Ovary (tissue), 9 donors: ENCODE measurements around the gene PRDM12. TPM values are rescaled to one million over a fixed set of nuclear protein-coding genes. Genes with fewer than 3 reads are reported as not detected.

ENCODE experiments used
- DNase-seq, 5 donors: peaks; one replicate each; pipeline ENCODE4 v3.0.0-alpha.2; 2019 to 2020
- H3K27ac ChIP-seq, 2 donors: fragments of 200-600 bp; one replicate each; pipeline versions ENCODE4 v1.5.1 to v1.8.0; 2019 to 2022
- H3K27me3 ChIP-seq: fragments of 200-600 bp; one replicate; pipeline ENCODE4 v1.8.0; 2022
- H3K36me3 ChIP-seq: fragments of 200-600 bp; sonication (generic); one replicate; pipeline ENCODE4 v1.5.1; 2019
- H3K4me1 ChIP-seq: one replicate; pipeline ENCODE4 v1.8.1; 2013; ENCODE audit warnings: mild to moderate bottlenecking, moderate library complexity; ENCODE audit not compliant: insufficient read depth
- H3K4me3 ChIP-seq: fragments of 200-600 bp; sonication (generic); one replicate; pipeline ENCODE4 v1.5.1; 2017
- H3K9me3 ChIP-seq, 2 donors: fragments of 200-600 bp in 1 of 2; sonication (generic) in 1 of 2; one replicate each; pipeline versions ENCODE4 v1.5.1 to v1.8.1; 2013 to 2019; ENCODE audit warnings: mild to moderate bottlenecking in 1 of 2, moderate library complexity in 1 of 2
- EP300 ChIP-seq: sonication (generic); formaldehyde crosslinking; IDR thresholded peaks from one replicate; pipeline ENCODE4 v1.6.1; 2017; ENCODE audit warnings: antibody characterized with exemption
- POLR2A ChIP-seq: fragments of 450-650 bp; IDR thresholded peaks from one replicate; pipeline ENCODE4 v1.6.1; 2017; ENCODE audit warnings: antibody characterized with exemption, mild to moderate bottlenecking, moderate library complexity
- WGBS, 3 donors: extraction: QIAGEN DNeasy Blood & Tissue Kit in 1 of 3; methylation state at CpG; one replicate each; pipeline versions ENCODE4 v1.1.5 to v1.1.7; 2013 to 2017; 5-methylcytosine and 5-hydroxymethylcytosine counted together
- intact Hi-C, 4 donors: fragments of 100-400 bp; cut with DNase I; formaldehyde crosslinking; loops; one replicate each; pipeline versions ENCODE4 v1.11.0 to v1.15.1; 2022 to 2023
- polyA plus RNA-seq, 2 donors: library from polyadenylated mRNA; stranded (reverse); fragments of 200-250 nt in 1 of 2; fragments of 350-450 nt in 1 of 2; fragmentation: Illumina TruSeq in 1 of 2; extraction: RNeasy Lipid Tissue Mini Kit (QIAGEN cat#74804) in 1 of 2; gene quantifications; one replicate each; pipeline ENCODE4 v1.2.3, GENCODE V29; 2013 to 2014
- total RNA-seq, 7 donors: library from RNA; depleted of rRNA in 2 of 7; stranded (reverse); fragments of >200 nt in 2 of 7; fragmentation: NEBNext Ultra II Directional in 3 of 7; extraction: Animal tissue kit (Norgen Biotek cat#: 25700) in 3 of 7; gene quantifications; one replicate each; pipeline versions ENCODE4 v1.1.0 to v1.2.4, GENCODE V29; 2016 to 2023
- TF ChIP-seq, protein P1 (sequence below), 3 donors: fragments of 450-650 bp in 2 of 3; fragments of 200-600 bp in 1 of 3; IDR thresholded peaks; one replicate each; pipeline versions ENCODE4 v1.5.1 to v1.8.0; 2016 to 2022; ENCODE audit warnings: antibody characterized with exemption in 3 of 3, mild to moderate bottlenecking in 1 of 3
- donor health status: DM: no; HTN: no; CAD: no; lungs with moderate emphysema.
- donor health status: DM: no; HTN: no; CAD: no.
- donor health status: Bipolar disorder and iron deficiency.
- donor health status: DM: yes; HTN: yes; CAD: no.
- donor health status: DM: no; HTN: no; CAD: no.
- donor health status: DM: yes; HTN: yes; CAD: no.

Gene PRDM12
- total and polyA plus RNA-seq, 9 donors, result not detected

DNA sequence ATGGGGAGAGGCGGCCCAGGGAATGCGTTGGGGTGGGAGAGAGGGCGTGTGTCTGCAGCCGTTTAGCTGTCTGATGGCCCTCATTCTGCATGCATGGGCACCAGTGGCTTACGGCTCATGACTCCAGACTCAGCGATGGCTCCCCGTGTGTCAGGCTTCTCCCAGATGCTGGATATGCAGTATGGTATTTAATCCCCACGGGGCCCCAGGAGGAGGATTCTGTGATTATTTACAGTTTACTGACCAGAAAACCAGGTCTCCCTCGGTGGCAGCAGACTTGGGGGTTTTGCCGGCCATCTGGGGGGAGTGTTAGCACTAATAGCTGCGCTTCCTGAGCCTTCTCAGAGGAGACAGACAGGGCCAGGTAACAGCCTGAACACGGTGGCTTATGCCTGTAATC lies 4.3 kb downstream of the PRDM12 start:
- intact Hi-C loops, result no loop called here
- 60 to 64% (median 62%) methylated on average over 12 of the region's 12 CpGs for WGBS, 3 donors
- DNase-seq, result no peak
- Histone ChIP-seq H3K4me3 (no peak overlapping the region), H3K9me3 (no peaks in the 10 kb centered on the region), H3K27me3 (peaks cover 5% of the 10 kb centered on the region), H3K4me1 (peaks cover 4% of the 10 kb centered on the region), H3K27ac (no peak overlapping the region), H3K36me3 (no peaks in the 10 kb centered on the region)
- TF ChIP-seq EP300, result no peak
- no peak for TF ChIP-seq POLR2A
- TF ChIP-seq, protein P1, sequence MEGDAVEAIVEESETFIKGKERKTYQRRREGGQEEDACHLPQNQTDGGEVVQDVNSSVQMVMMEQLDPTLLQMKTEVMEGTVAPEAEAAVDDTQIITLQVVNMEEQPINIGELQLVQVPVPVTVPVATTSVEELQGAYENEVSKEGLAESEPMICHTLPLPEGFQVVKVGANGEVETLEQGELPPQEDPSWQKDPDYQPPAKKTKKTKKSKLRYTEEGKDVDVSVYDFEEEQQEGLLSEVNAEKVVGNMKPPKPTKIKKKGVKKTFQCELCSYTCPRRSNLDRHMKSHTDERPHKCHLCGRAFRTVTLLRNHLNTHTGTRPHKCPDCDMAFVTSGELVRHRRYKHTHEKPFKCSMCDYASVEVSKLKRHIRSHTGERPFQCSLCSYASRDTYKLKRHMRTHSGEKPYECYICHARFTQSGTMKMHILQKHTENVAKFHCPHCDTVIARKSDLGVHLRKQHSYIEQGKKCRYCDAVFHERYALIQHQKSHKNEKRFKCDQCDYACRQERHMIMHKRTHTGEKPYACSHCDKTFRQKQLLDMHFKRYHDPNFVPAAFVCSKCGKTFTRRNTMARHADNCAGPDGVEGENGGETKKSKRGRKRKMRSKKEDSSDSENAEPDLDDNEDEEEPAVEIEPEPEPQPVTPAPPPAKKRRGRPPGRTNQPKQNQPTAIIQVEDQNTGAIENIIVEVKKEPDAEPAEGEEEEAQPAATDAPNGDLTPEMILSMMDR (IDR thresholded peaks at IDR 0.05), result no peak

DNA sequence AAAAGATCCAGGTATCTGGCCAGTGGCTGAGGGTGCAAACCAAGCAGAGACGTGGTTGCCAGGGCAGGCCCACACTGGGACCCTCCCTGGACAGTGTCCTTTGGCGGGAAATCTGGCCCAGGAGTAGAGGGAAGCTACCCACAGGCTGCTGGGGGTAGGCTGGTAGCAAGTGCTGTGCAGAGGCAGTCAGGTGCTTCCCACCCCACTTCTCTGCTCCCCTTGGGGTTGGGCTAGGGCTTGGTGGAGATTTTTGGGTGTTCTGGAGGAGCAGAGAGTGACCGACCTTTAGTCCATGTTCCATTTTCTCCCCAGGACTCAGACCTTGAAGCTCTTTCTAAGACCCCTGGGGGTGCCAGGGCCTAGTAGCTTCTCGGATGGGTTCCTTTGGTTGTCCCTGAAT lies 5.6 kb downstream of the PRDM12 start:
- H3K4me1 ChIP-seq, result no peaks in the 10 kb centered on the region
- WGBS, 3 donors, result 83 to 89% (median 84%) methylated on average over 4 of the region's 4 CpGs
- TF ChIP-seq POLR2A, result no peak
- TF ChIP-seq, protein P1 (IDR thresholded peaks at IDR 0.05), result no peak
- no peak for TF ChIP-seq EP300
- peaks cover 5% of the 10 kb centered on the region for H3K27me3 ChIP-seq
- intact Hi-C loops, result no loop called here
- H3K9me3 ChIP-seq, result no peaks in the 10 kb centered on the region
- no peak for DNase-seq
- no peak overlapping the region for H3K4me3 ChIP-seq
- no peaks in the 10 kb centered on the region for H3K36me3 ChIP-seq
- H3K27ac ChIP-seq, result no peak overlapping the region

DNA sequence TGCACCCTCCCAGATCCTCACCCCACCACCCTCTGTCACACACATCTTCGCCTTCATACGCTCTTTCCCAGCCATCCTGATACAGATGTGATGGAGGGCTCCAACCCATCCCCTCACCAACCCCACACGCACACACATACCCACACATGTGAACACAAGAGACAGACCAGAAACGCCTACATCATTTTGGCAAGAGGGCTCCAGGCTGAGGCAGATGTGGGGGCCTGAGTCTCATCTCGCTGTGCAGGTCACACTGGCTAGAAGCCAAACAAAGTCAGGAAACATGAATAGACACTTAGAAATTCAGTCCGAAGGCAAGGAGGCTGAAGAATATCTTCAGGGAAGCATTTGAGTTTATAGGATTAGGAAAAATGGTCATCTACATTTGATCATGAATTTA lies 6.2 kb downstream of the PRDM12 start:
- WGBS, 3 donors, result 79 to 82% (median 82%) methylated on average over 6 of the region's 6 CpGs
- Histone ChIP-seq H3K27me3 (peaks cover 5% of the 10 kb centered on the region), H3K4me1 (no peaks in the 10 kb centered on the region), H3K4me3 (no peak overlapping the region), H3K9me3 (no peaks in the 10 kb centered on the region), H3K27ac (no peak overlapping the region), H3K36me3 (no peaks in the 10 kb centered on the region)
- TF ChIP-seq EP300, result no peak
- TF ChIP-seq POLR2A, result no peak
- TF ChIP-seq, protein P1 (IDR thresholded peaks at IDR 0.05), result no peak
- no peak for DNase-seq
- intact Hi-C loops, result no loop called here

DNA sequence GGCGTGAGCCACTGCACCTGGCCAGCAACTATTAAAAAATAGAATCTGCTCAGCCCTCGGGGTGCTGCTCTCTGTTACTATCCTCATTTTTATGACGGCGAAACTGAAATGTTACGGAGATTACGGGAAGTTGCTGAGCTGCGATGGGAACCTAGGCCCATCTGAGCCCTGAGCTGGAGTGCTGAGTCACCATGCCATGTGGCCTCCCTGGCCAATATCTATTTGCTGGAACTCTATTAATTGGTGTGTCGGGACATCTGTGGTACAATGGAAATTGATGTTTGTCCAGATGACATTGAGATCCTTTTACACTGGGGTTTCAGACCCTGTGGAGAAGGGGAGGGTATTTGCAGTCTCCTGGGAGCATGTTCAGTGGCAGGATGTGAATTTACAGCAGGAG lies 8.1 kb downstream of the PRDM12 start:
- intact Hi-C loops, result no loop called here
- H3K9me3 ChIP-seq, result no peaks in the 10 kb centered on the region
- TF ChIP-seq, protein P1 (IDR thresholded peaks at IDR 0.05), result no peak
- TF ChIP-seq POLR2A, result no peak
- no peak for TF ChIP-seq EP300

More for the DNA sequence above, 8.1 kb downstream of the PRDM12 start:
- Histone ChIP-seq H3K36me3 (no peaks in the 10 kb centered on the region), H3K4me1 (no peaks in the 10 kb centered on the region), H3K27ac (no peak overlapping the region), H3K27me3 (no peaks in the 10 kb centered on the region), H3K4me3 (no peak overlapping the region)
- WGBS, 3 donors, result 87 to 90% (median 90%) methylated on average over 8 of the region's 8 CpGs
- DNase-seq, result no peak
